MCF 10A (cell line): Measurements from ENCODE around the gene BMP6. TPM values are rescaled to one million over a fixed set of nuclear protein-coding genes. Genes with fewer than 3 reads are reported as not detected.

Source experiments
- BruUV-seq: library from RNA; stranded (reverse); fragments of 400-500 nt; replicated peaks from 2 replicates; lab custom pipeline; 2021; lab: Mats Ljungman, UMichigan
- CTCF ChIA-PET: fragments of 300-600 bp; sonication (Branson Sonifier 250); formaldehyde crosslinking; extraction: SDS; loops from one replicate; lab custom pipeline; 2021; ENCODE audit warnings: antibody characterized with exemption, inconsistent platforms; lab: Yijun Ruan, JAX
- POLR2A ChIA-PET: fragments of 300-600, 350-650 bp; sonication (Branson Sonifier 250); formaldehyde crosslinking; extraction: SDS; loops from one replicate; lab custom pipeline; 2020; ENCODE audit warnings: antibody characterized with exemption, inconsistent platforms; lab: Yijun Ruan, JAX
- DNase-seq: peaks from one replicate; pipeline ENCODE4 v3.0.0-alpha.2; 2018; ENCODE audit not compliant: unreplicated experiment
- H3K27ac Mint-ChIP-seq: one replicate; pipeline ENCODE4 v1.8.0; 2022; ENCODE audit warnings: mild to moderate bottlenecking, low read depth, mixed read lengths; ENCODE audit not compliant: unreplicated experiment
- H3K27me3 Mint-ChIP-seq: one replicate; pipeline ENCODE4 v1.8.0; 2022; ENCODE audit warnings: mixed read lengths; ENCODE audit not compliant: insufficient read depth, unreplicated experiment
- H3K36me3 Mint-ChIP-seq: one replicate; pipeline ENCODE4 v1.8.0; 2022; ENCODE audit warnings: mild to moderate bottlenecking, moderate library complexity, mixed read lengths; ENCODE audit not compliant: insufficient read depth, unreplicated experiment
- H3K4me1 Mint-ChIP-seq: one replicate; pipeline ENCODE4 v1.8.0; 2022; ENCODE audit warnings: mixed read lengths; ENCODE audit not compliant: insufficient read depth, unreplicated experiment
- H3K4me3 Mint-ChIP-seq: one replicate; pipeline ENCODE4 v1.8.0; 2022; ENCODE audit warnings: mild to moderate bottlenecking, moderate library complexity, mixed read lengths; ENCODE audit not compliant: unreplicated experiment
- H3K9me3 Mint-ChIP-seq: one replicate; pipeline ENCODE4 v1.8.0; 2022; ENCODE audit warnings: mixed read lengths; ENCODE audit not compliant: unreplicated experiment
- CTCF ChIP-seq: fragments of 200-600 bp; IDR thresholded peaks from one replicate; pipeline ENCODE4 v1.8.0; 2022; ENCODE audit warnings: antibody characterized with exemption, mild to moderate bottlenecking; ENCODE audit not compliant: unreplicated experiment
- intact Hi-C: fragments of 100-400 bp; cut with micrococcal nuclease; formaldehyde crosslinking; loops from 2 replicates; pipeline ENCODE4 v1.14.1; 2022
- total RNA-seq: library from RNA; stranded (reverse); gene quantifications from 2 replicates; pipeline ENCODE4 v1.2.3, GENCODE V29; 2022

Gene BMP6
- total RNA-seq, 1 experiment from 2014 or later, result 0.12 TPM

- DNase-seq, result no peak
- BruUV-seq, result no TSS peak
- intact Hi-C loops, result no loop called here
- no peak for TF ChIP-seq CTCF
- no peak overlapping the region for H3K4me3 Mint-ChIP-seq
- H3K9me3 Mint-ChIP-seq, result peaks cover 7% of the 10 kb centered on the region
- H3K4me1 Mint-ChIP-seq, result no peaks in the 10 kb centered on the region
- CTCF ChIA-PET, result no interaction called here
- no peak overlapping the region for H3K27ac Mint-ChIP-seq
- H3K27me3 Mint-ChIP-seq, result peaks cover 54% of the 10 kb centered on the region
- H3K36me3 Mint-ChIP-seq, result no peaks in the 10 kb centered on the region
- POLR2A ChIA-PET, result no interaction called here
Observed at GRCh38 chr6:7745942-7746341, 20.0 kb downstream of the BMP6 start.

- H3K4me1 Mint-ChIP-seq, result no peaks in the 10 kb centered on the region
- ChIA-PET POLR2A (interaction anchor here (0.6 kb wide), 1 partner anchor 1346 kb away, joined by 3 read pairs; no protein-coding TSS in a partner anchor), CTCF (no interaction called here)
Observed at GRCh38 chr6:7747016-7747415, 21.1 kb downstream of the BMP6 start.

GRCh38 chr6:7747433-7747832 lies 21.5 kb downstream of the BMP6 start:
- ChIA-PET POLR2A (interaction anchor here (0.6 kb wide), 1 partner anchor 1346 kb away, joined by 3 read pairs; no protein-coding TSS in a partner anchor), CTCF (no interaction called here)
- intact Hi-C loops, result no loop called here
- H3K27me3 Mint-ChIP-seq, result peaks cover 48% of the 10 kb centered on the region
- H3K36me3 Mint-ChIP-seq, result no peaks in the 10 kb centered on the region
- H3K4me1 Mint-ChIP-seq, result no peaks in the 10 kb centered on the region
- TF ChIP-seq CTCF, result no peak
- H3K9me3 Mint-ChIP-seq, result peaks cover 7% of the 10 kb centered on the region
- BruUV-seq, result no TSS peak
- DNase-seq, result no peak
- H3K27ac Mint-ChIP-seq, result no peak overlapping the region
- H3K4me3 Mint-ChIP-seq, result no peak overlapping the region

More at GRCh38 chr6:7747016-7747415, 21.1 kb downstream of the BMP6 start:
- Mint-ChIP-seq H3K27me3 (peaks cover 48% of the 10 kb centered on the region), H3K36me3 (no peaks in the 10 kb centered on the region), H3K9me3 (peaks cover 7% of the 10 kb centered on the region), H3K4me3 (no peak overlapping the region), H3K27ac (no peak overlapping the region)
- TF ChIP-seq CTCF, result no peak
- intact Hi-C loops, result no loop called here
- DNase-seq, result no peak
- no TSS peak for BruUV-seq

- no peak for DNase-seq
- CTCF ChIA-PET, result no interaction called here
- H3K4me3 Mint-ChIP-seq, result no peak overlapping the region
- H3K27ac Mint-ChIP-seq, result no peak overlapping the region
- no peaks in the 10 kb centered on the region for H3K36me3 Mint-ChIP-seq
- H3K9me3 Mint-ChIP-seq, result peaks cover 7% of the 10 kb centered on the region
- intact Hi-C loops, result no loop called here
- no peaks in the 10 kb centered on the region for H3K4me1 Mint-ChIP-seq
- BruUV-seq, result no TSS peak
- H3K27me3 Mint-ChIP-seq, result peaks cover 48% of the 10 kb centered on the region
- POLR2A ChIA-PET, result interaction anchor here (0.6 kb wide), 1 partner anchor 1347 kb away, joined by 3 read pairs; no protein-coding TSS in a partner anchor
- no peak for TF ChIP-seq CTCF
Observed at GRCh38 chr6:7747901-7748504, 22.1 kb downstream of the BMP6 start.
